ENCODE measurements around the gene DHRSX.
"Not testable (repeated sequence)": the region's sequence is repeated elsewhere in the genome, so short reads cannot be mapped to it uniquely, and the experiment has no call there.

The DHRSX gene

GRCh38 chrX:2342281-2342688 is 158.5 kb downstream of the DHRSX start:
- no peak for DNase-seq

DNA sequence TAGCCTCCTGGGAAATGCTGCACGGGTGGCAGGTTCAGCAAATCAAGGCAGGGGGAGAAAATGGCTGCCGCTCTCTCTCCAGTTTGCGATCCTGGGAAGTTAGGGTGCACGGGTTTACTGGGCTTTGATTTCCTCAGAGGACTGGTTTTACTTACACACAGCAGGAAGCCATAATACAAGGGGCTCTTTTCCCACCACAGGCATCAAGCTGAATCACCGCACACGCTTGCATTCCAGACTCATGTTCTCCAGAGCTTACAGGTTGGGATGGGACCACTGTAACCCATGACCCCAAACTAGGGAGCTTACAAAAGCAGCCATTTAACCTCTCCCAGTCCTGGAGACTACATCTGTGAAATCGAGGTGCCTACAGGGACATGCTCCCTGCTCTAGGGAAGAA is 159.8 kb downstream of the DHRSX start:
- no peak for DNase-seq

DNA sequence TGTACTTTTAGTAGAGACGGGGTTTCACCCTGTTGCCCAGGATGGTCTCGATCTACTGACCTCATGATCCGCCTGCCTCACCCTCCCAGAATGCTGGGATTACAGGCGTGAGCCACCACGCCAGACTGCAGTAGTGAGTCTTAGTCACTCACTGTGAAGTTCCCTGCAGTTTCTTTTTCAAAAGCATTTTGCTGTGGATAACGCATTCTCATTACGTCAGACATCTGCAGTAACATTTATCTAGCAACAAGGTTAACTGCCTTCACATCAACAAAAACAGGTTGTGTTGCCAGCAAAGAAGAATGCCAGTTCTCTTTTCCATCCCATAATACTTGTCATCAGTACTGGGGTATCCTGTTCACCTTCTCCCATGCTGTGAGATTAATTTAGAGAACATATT is 164.6 kb downstream of the DHRSX start:
- DNase-seq = no peak

DNA sequence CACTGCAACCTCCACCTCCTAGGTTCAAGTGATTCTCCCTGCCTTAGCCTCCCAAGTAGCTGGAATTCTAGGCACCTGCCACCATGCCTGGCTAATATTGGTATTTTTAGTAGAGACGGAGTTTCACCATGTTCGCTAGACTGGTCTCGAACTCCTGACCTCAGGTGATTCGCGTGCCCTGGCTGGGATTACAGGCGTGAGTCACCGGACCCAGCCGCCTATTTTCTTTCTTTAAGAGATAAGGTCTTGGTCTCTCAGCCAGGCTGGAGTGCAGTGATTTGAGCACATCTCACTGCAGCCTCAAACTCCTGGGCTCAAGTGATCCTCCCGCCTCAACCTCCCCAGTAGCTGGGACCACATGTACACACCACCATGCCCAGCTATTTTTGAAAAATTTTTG is 166.5 kb downstream of the DHRSX start:
- no peak for DNase-seq

DNA sequence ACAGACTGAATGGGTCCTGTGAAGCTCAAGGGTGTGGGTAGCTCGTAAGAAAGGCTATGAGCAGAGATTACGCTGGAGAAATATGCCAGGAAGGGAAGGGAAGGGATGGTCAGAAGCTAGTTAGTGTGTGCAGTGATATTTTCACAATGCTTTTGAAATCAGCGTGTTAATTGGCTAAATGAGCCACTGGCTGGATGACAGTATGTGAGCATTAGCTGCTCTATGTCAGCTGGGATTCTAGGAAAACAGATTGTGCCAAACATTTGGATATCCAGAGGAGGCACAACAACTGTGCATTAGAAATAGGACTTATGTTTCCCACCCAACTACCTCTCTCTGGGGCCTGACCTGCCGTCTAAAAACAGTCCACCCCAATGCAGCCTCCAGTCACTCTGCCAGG is 168.5 kb downstream of the DHRSX start:
- no peak for DNase-seq

GRCh38 chrX:2330910-2331309 is 169.9 kb downstream of the DHRSX start:
- no peak for DNase-seq

DNA sequence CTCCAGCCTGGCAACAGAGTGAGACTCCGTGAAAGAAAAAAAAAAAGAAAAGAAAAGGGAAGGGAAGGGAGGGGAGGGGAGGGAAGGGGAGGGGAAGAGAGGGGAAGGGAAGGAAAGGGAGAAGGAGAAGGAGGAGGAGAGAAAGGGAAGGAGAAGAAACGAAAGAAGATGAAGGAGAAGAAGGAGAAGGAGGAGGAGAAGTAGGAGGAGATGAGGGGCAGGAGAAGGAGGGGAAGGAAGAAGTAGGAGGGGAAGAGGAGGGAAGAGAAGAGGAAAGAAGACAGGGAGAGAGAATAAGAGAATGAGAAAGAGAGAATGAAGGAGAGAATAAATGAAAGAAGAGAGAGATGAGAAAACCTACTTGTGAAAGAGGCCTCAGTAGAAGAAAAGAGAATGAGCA is 170.3 kb downstream of the DHRSX start:
- no peak for DNase-seq

DNA sequence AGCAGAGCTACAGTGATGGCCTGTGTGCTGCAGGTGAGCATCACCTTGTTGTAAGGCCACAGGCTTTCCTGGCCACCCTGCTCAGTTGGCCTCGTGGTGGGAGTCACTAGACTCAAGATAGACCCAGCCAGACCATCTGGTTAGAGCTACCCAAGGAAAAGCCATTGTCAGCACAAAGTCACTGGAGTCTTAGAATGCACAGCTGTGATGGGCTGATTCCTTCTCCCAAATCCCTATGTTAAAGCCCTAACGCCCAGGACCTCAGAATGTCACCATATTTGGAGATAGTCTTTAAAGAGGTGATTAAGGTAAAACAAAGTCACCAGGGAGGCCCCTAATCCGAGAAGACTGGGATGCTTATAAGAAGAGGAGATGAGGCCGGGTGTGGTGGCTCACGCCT is 173.4 kb downstream of the DHRSX start:
- no peak for DNase-seq

DNA sequence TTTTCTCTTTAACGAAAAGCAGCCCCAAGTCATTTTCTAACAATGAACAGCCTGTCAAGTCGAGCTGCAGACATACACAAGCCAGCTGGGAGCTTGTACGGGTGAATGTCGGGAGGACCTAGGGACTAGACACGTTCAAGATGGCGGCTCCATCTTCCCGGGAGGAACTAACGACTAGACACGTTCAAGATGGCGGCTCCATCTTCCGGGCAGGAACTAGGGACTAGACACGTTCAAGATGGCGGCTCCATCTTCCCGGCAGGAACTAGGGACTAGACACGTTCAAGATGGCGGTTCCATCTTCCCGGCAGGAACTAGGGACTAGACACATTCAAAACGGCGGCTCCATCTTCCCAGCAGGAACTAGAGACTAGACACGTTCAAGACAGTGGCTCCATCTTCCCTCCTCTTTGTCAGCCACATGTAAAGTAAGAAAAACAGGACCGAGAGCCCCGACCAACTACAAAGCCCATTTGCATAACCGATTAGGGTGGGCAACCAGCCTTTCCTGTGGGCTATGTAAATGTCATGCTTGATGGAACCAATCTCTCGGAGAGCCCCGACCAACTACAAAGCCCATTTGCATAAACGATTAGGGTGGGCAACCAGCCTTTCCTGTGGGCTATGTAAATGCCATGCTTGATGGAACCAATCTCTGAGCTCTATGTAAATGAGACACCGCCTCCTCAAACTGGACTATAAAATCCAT is 175.5 kb downstream of the DHRSX start:
- DNase-seq = peak; percentile 40

DNA sequence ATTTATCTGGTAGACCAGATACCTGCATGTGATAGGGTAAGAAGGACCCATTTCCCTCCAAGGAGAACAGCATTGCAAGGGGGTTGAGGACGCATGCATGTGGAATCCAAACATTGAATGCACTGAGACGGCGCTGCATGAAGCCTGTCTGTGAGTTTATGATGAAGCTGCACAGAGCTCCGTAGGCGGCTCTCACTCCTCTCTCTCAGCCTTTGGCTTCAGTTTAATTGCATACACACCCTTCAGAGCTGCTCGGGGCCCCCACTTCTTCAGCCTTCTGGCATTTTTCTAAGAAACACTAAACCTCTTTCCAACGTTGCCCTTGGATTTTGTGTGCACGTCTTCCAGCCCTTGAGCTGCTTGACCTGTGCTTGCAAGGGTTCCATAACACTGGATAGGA is 176.6 kb downstream of the DHRSX start:
- no peak for DNase-seq

DNA sequence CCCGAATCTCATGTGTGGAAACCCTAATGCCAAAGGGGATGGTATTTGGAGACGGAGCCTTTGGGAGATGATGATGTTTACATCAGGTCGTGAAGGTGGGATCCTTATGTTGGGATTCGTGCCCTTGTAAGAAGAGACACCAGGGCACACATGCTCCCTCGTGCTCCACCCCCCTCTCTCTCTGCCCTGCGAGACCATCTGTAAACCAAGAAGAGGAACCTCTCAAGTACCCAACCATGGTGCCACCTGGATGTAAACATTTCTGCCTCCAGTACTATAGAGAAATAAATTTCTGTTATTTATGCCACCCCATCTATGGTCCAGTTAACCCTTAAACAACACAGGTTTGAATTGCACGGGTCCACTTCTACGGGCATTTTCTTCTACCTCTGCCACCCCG is 179.4 kb downstream of the DHRSX start:
- DNase-seq = no peak

GRCh38 chrX:2320580-2321327 is 180.0 kb downstream of the DHRSX start:
- DNase-seq = no peak

GRCh38 chrX:2320089-2320488 is 180.7 kb downstream of the DHRSX start:
- no peak for DNase-seq

GRCh38 chrX:2318371-2318770 is 182.4 kb downstream of the DHRSX start:
- DNase-seq = no peak

DNA sequence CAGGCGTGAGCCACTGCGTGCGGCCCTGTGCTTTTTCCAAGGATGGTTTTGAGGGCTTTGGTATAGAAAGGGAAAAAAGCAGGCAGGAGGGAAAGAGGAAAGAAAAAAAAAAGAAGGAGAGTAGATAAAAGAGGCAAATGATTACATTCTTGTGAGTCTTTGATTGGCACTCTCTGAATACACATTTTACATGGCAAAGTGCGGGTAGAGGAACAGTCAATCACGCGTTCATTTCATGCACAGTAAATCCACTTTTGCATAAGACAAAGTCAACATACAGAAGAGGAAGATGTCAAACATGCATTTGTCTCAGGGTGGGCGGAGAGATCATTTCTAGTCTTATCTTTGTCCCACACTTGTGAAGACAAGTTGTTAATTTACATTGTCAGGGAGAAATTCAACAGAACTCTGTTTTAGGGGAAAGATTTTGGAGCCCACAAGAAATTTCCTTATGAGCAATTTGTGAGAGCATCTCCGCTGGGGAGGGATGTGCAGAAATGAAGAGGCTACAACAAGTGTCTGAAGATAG is 183.2 kb downstream of the DHRSX start:
- DNase-seq = no peak

GRCh38 chrX:2316534-2316933 is 184.2 kb downstream of the DHRSX start:
- no peak for DNase-seq

DNA sequence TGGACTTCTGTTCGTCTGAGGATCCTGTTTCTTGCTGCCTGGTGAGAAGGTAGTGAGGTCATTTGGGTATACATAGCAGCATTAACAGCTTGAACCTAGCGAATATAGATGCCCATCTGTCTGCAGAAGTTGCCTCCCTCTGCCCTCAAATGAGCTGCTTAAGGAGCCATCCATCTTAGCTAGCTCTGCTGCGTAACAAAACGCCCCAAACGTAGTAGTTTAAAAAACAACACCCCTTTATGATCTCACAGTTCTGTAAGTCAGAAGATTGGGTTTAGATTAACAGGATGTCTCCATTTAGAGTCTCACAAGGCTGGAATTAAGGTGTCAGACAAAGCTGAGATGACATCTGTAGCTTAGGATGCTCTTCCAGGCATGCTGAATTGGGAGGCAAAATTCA is 185.3 kb downstream of the DHRSX start:
- DNase-seq = no peak

DNA sequence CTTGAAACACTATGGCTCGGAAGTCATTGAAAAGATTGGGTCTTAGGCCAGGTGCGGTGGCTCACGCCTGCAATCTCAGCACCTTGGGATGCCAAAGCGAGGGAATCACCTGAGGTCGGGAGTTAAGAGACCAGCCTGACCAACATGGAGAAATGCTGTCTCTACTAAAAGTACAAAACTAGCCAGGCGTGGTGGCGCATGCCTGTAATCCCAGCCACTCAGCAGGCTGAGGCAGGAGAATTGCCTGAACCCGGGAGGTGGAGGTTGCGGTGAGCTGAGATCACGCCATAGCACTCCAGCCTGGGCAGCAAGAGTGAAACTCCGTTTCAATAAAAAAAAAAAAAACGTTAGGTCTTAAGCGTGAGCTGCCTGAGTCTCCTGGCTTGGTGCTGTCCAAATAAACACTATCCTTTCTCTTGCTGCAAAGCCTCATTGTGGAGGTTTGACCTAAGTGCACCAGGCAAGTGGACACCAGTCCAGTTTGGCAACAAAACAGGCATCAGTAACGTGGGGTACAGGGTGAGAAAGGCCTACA is 185.9 kb downstream of the DHRSX start:
- DNase-seq = no peak

GRCh38 chrX:2313864-2314640 is 186.7 kb downstream of the DHRSX start:
- no peak for DNase-seq

GRCh38 chrX:2312061-2312591 is 188.7 kb downstream of the DHRSX start:
- DNase-seq = not testable (repeated sequence)

GRCh38 chrX:2311501-2311900 is 189.3 kb downstream of the DHRSX start:
- no peak for DNase-seq

DNA sequence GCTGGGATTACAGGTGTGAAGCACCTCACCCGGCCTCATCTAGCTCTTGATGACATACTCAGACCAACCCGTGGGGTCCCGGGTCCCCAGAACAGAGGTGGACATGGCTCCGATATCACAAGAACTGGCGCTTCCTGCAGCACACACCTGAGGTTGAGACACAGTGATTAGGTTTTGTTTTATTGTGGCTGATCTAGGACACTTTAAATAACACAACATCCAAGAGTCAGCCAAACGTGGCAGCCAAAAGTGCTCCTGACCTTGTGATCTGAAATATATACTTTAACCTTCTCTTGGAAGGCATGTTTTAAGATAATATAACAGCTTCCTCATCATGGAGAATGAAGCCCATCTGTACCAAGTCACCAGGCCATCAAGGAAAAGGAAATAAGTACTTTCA is 198.9 kb downstream of the DHRSX start:
- DNase-seq = no peak

- DNase-seq = no peak
These were observed 200.9 kb downstream of the DHRSX start for GRCh38 chrX:2299871-2300270.

Measured in activated CD8-positive, alpha-beta memory T cell treated with anti-CD3 and anti-CD28 coated beads, Interleukin-2, amount 50 U/mL, for 4 hours (primary cell).